H1 (cell line): ENCODE results near the gene CACNG5.

ENCODE experiments used
- CEBPB ChIP-seq: IDR thresholded peaks from 2 replicates; pipeline ENCODE4 v1.6.1; 2012; ENCODE audit warnings: low read depth, low read length
- CREB1 ChIP-seq: IDR thresholded peaks from 2 replicates; pipeline ENCODE4 v1.6.1; 2012; ENCODE audit warnings: inconsistent platforms
- GTF2F1 ChIP-seq: IDR thresholded peaks from 2 replicates; pipeline ENCODE4 v1.6.1; 2012; ENCODE audit warnings: low read depth, low read length, improper control_type of control experiment, borderline replicate concordance
- KDM5A ChIP-seq: fragments of 200-600 bp; IDR thresholded peaks from 2 replicates; pipeline ENCODE4 v1.7.1; 2012; ENCODE audit warnings: mild to moderate bottlenecking, low read length, inconsistent platforms, mixed read lengths
- POLR2AphosphoS5 ChIP-seq: IDR thresholded peaks from 2 replicates; pipeline ENCODE4 v1.6.1; 2011; ENCODE audit warnings: low read depth, low read length
- RFX5 ChIP-seq: IDR thresholded peaks from 2 replicates; pipeline ENCODE4 v1.6.1; 2011; ENCODE audit warnings: low read depth, low read length, improper control_type of control experiment, borderline replicate concordance
- TAF1 ChIP-seq: IDR thresholded peaks from 2 replicates; pipeline ENCODE4 v1.6.1; 2011; ENCODE audit warnings: mild to moderate bottlenecking, low read depth, low read length
- TF ChIP-seq, protein P1 (sequence below), 3 experiments: IDR thresholded peaks; 1 replicate in 2 of 3; 2 replicates in 1 of 3; pipeline versions ENCODE4 v1.5.1 to v1.6.1; 2011; ENCODE audit warnings: low read length in 3 of 3, mild to moderate bottlenecking in 3 of 3, inconsistent platforms in 2 of 3, low read depth in 1 of 3, moderate library complexity in 1 of 3; ENCODE audit not compliant: insufficient read depth in 1 of 3; ENCODE audit errors: control extremely low read depth in 1 of 3
- TF ChIP-seq, protein P2 (sequence below): fragments of 300-600 bp; sonication (generic); IDR thresholded peaks from 2 replicates; pipeline ENCODE4 v1.7.1; 2012; ENCODE audit warnings: low read length, moderate library complexity, mild to moderate bottlenecking, inconsistent platforms; ENCODE audit not compliant: insufficient replicate concordance

DNA sequence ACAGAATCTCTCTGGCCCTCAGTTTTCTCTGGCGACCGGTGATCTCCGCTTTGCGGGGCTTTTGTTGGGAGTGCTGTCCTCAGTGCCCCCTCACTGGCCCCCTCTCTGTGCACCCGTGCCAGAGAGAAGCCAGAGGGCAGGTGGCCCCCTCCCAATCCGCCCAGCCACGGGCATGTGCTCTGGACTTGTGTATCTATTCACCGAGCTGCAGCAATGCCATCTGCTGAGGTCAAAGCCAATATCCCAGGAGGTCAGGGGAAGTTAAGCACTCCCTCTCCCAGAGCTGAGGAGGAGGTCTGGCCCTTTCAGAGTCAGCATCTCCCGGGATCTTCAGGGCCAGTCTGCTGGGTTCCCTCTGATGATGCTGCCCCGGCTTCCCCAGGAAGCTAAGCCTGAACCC, 5.1 kb downstream of the CACNG5 start:
- TF ChIP-seq CREB1 = no peak
- no peak for TF ChIP-seq POLR2AphosphoS5
- no peak for TF ChIP-seq TAF1
- no peak for TF ChIP-seq KDM5A
- TF ChIP-seq, protein P1, sequence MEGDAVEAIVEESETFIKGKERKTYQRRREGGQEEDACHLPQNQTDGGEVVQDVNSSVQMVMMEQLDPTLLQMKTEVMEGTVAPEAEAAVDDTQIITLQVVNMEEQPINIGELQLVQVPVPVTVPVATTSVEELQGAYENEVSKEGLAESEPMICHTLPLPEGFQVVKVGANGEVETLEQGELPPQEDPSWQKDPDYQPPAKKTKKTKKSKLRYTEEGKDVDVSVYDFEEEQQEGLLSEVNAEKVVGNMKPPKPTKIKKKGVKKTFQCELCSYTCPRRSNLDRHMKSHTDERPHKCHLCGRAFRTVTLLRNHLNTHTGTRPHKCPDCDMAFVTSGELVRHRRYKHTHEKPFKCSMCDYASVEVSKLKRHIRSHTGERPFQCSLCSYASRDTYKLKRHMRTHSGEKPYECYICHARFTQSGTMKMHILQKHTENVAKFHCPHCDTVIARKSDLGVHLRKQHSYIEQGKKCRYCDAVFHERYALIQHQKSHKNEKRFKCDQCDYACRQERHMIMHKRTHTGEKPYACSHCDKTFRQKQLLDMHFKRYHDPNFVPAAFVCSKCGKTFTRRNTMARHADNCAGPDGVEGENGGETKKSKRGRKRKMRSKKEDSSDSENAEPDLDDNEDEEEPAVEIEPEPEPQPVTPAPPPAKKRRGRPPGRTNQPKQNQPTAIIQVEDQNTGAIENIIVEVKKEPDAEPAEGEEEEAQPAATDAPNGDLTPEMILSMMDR (IDR thresholded peaks at IDR 0.05; ENCODE audit: control extremely low read depth in 1 of 3, insufficient read depth in 1 of 3, low read depth in 1 of 3, low read length in 3 of 3) = no peak
- TF ChIP-seq CEBPB = no peak
- TF ChIP-seq, protein P2, sequence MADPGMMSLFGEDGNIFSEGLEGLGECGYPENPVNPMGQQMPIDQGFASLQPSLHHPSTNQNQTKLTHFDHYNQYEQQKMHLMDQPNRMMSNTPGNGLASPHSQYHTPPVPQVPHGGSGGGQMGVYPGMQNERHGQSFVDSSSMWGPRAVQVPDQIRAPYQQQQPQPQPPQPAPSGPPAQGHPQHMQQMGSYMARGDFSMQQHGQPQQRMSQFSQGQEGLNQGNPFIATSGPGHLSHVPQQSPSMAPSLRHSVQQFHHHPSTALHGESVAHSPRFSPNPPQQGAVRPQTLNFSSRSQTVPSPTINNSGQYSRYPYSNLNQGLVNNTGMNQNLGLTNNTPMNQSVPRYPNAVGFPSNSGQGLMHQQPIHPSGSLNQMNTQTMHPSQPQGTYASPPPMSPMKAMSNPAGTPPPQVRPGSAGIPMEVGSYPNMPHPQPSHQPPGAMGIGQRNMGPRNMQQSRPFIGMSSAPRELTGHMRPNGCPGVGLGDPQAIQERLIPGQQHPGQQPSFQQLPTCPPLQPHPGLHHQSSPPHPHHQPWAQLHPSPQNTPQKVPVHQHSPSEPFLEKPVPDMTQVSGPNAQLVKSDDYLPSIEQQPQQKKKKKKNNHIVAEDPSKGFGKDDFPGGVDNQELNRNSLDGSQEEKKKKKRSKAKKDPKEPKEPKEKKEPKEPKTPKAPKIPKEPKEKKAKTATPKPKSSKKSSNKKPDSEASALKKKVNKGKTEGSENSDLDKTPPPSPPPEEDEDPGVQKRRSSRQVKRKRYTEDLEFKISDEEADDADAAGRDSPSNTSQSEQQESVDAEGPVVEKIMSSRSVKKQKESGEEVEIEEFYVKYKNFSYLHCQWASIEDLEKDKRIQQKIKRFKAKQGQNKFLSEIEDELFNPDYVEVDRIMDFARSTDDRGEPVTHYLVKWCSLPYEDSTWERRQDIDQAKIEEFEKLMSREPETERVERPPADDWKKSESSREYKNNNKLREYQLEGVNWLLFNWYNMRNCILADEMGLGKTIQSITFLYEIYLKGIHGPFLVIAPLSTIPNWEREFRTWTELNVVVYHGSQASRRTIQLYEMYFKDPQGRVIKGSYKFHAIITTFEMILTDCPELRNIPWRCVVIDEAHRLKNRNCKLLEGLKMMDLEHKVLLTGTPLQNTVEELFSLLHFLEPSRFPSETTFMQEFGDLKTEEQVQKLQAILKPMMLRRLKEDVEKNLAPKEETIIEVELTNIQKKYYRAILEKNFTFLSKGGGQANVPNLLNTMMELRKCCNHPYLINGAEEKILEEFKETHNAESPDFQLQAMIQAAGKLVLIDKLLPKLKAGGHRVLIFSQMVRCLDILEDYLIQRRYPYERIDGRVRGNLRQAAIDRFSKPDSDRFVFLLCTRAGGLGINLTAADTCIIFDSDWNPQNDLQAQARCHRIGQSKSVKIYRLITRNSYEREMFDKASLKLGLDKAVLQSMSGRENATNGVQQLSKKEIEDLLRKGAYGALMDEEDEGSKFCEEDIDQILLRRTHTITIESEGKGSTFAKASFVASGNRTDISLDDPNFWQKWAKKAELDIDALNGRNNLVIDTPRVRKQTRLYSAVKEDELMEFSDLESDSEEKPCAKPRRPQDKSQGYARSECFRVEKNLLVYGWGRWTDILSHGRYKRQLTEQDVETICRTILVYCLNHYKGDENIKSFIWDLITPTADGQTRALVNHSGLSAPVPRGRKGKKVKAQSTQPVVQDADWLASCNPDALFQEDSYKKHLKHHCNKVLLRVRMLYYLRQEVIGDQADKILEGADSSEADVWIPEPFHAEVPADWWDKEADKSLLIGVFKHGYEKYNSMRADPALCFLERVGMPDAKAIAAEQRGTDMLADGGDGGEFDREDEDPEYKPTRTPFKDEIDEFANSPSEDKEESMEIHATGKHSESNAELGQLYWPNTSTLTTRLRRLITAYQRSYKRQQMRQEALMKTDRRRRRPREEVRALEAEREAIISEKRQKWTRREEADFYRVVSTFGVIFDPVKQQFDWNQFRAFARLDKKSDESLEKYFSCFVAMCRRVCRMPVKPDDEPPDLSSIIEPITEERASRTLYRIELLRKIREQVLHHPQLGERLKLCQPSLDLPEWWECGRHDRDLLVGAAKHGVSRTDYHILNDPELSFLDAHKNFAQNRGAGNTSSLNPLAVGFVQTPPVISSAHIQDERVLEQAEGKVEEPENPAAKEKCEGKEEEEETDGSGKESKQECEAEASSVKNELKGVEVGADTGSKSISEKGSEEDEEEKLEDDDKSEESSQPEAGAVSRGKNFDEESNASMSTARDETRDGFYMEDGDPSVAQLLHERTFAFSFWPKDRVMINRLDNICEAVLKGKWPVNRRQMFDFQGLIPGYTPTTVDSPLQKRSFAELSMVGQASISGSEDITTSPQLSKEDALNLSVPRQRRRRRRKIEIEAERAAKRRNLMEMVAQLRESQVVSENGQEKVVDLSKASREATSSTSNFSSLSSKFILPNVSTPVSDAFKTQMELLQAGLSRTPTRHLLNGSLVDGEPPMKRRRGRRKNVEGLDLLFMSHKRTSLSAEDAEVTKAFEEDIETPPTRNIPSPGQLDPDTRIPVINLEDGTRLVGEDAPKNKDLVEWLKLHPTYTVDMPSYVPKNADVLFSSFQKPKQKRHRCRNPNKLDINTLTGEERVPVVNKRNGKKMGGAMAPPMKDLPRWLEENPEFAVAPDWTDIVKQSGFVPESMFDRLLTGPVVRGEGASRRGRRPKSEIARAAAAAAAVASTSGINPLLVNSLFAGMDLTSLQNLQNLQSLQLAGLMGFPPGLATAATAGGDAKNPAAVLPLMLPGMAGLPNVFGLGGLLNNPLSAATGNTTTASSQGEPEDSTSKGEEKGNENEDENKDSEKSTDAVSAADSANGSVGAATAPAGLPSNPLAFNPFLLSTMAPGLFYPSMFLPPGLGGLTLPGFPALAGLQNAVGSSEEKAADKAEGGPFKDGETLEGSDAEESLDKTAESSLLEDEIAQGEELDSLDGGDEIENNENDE = no peak
- TF ChIP-seq RFX5 = no peak
- TF ChIP-seq GTF2F1 = no peak
